Kidney epithelial cell (primary cell): Measurements from ENCODE around the gene EMP3. TPM values are rescaled to one million over a fixed set of nuclear protein-coding genes. Genes with fewer than 3 reads are reported as not detected.
A peak's percentile ranks its signal among the peaks of the same experiment; 100 is the strongest.

Experiments
- DNase-seq: peaks from one replicate; pipeline ENCODE4 v3.0.0-alpha.2; 2010; ENCODE audit warnings: low read depth
- H3K27me3 ChIP-seq: 2 replicates; pipeline ENCODE4 v1.6.0; 2011; ENCODE audit warnings: low read length; ENCODE audit not compliant: control insufficient read depth, insufficient read depth
- H3K36me3 ChIP-seq: 2 replicates; pipeline ENCODE4 v1.5.1; 2011; ENCODE audit warnings: low read length; ENCODE audit not compliant: control insufficient read depth, insufficient read depth
- H3K4me3 ChIP-seq: 2 replicates; pipeline ENCODE4 v1.5.1; 2011; ENCODE audit warnings: low read depth, mild to moderate bottlenecking, control low read depth, low read length
- total RNA-seq: library from RNA; depleted of rRNA; stranded (reverse); fragments of >200 nt; gene quantifications from 2 replicates; pipeline ENCODE4 v1.2.3, GENCODE V29; 2015
- TF ChIP-seq, protein P1 (sequence below): IDR thresholded peaks from 2 replicates; pipeline ENCODE4 v1.5.1; 2011; ENCODE audit warnings: mild to moderate bottlenecking, moderate library complexity, low read length, control low read depth, inconsistent platforms; ENCODE audit not compliant: insufficient read depth, poor library complexity, severe bottlenecking

Gene EMP3
- total RNA-seq, 1 donor from 2014 or later, result 32.5 TPM

DNA sequence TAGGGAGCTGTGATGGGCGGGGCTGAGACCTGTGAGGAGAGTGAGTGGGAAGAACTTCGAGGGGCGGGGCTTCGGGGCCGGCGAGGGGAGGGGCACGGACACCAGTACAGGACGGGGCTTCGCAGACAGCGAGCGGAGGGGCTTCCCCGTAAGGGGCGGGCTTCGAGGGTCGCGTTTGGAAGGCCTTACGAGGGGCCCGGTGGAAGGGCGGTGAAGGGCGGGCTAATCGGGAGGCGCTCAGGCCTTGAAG is 4.1 kb upstream of the EMP3 start:
- no peaks in the 10 kb centered on the region for H3K36me3 ChIP-seq
- H3K4me3 ChIP-seq, result peak overlapping the region; percentile 50
- H3K27me3 ChIP-seq, result no peaks in the 10 kb centered on the region
- DNase-seq, result peak; percentile 65
- TF ChIP-seq, protein P1, sequence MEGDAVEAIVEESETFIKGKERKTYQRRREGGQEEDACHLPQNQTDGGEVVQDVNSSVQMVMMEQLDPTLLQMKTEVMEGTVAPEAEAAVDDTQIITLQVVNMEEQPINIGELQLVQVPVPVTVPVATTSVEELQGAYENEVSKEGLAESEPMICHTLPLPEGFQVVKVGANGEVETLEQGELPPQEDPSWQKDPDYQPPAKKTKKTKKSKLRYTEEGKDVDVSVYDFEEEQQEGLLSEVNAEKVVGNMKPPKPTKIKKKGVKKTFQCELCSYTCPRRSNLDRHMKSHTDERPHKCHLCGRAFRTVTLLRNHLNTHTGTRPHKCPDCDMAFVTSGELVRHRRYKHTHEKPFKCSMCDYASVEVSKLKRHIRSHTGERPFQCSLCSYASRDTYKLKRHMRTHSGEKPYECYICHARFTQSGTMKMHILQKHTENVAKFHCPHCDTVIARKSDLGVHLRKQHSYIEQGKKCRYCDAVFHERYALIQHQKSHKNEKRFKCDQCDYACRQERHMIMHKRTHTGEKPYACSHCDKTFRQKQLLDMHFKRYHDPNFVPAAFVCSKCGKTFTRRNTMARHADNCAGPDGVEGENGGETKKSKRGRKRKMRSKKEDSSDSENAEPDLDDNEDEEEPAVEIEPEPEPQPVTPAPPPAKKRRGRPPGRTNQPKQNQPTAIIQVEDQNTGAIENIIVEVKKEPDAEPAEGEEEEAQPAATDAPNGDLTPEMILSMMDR, result no peak

DNA sequence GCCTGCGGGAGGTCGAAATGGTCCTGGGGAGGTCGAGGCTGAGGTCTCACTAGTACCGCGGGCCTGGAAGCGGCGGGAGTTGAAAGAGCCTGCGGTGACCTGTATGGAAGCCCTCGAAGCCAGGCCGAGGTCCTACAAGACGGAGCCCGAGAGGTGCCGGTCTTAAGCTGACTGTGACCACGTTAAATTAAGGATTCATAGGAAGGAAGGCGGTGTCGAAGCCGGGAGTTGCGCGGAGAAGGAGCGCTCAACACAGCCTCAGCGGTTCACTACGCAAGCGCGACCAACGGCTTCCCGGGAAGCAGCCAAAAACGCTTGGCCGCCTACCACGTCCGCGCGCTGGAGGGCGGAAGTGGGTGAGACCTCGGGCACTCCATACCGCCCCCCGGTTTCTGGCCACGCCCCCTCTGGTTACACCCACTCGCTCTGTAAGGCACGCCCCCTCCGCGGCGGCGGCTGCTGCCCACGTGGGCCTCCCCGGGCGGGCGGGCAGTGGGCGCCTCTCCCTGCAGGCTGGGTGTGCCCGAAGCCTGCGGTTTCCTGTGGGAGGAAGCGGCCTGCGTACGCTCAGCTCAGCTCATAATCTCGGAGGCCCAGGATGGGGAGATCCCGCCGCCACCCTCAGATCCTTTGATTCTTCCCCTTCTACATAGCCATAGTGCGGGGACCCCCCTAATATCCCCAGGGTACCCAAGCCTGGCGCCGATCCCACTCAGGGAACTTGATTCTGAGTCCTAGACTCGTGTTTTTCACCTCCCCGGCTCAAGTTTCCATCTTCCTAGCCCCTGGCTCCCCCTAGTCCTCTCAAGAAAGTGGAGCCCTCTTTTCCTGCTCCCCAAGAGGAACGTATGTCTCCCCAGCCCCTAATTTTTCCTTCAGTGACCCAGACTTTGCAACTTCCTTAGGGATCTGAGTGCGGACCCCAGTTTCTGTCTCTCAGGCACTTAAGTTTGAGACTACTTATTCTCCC is 3.4 kb upstream of the EMP3 start:
- peak; percentile 82 for DNase-seq
- peak overlapping the region; percentile 50 for H3K4me3 ChIP-seq

DNA sequence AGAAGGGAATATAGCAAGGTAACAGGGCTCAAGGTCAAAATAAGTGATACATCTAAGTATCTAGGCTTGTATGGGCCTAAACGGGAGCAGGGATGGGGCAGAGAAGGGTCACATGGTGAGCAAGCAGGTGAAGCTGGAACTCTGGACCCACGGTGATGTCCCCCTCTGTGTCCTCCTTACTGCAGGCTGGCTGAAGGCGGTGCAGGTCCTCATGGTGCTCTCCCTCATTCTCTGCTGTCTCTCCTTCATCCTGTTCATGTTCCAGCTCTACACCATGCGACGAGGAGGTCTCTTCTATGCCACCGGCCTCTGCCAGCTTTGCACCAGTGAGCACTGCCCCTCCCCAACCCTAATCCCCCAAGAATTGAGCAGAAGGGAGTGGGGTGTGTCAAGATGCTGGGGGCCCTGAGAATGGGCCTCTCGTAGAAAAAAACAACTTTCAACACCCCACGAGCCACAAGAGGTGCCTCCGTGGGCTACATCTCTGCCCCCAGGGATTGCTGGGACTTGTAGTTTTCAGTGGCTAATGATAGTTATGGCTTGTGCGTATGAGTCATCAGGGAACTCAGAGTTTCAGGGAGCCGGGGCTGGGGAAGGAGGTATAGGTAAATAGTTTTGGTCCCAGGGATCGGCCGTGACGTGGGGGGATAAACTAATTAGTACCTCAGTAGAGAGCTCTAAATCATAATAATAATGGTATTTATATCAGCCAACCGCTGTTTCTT is 4.0 kb downstream of the EMP3 start:
- H3K36me3 ChIP-seq, result peaks cover 3% of the 10 kb centered on the region

More for the DNA sequence above, 3.4 kb upstream of the EMP3 start:
- no peaks in the 10 kb centered on the region for H3K27me3 ChIP-seq
- no peaks in the 10 kb centered on the region for H3K36me3 ChIP-seq
- TF ChIP-seq, protein P1, result no peak

DNA sequence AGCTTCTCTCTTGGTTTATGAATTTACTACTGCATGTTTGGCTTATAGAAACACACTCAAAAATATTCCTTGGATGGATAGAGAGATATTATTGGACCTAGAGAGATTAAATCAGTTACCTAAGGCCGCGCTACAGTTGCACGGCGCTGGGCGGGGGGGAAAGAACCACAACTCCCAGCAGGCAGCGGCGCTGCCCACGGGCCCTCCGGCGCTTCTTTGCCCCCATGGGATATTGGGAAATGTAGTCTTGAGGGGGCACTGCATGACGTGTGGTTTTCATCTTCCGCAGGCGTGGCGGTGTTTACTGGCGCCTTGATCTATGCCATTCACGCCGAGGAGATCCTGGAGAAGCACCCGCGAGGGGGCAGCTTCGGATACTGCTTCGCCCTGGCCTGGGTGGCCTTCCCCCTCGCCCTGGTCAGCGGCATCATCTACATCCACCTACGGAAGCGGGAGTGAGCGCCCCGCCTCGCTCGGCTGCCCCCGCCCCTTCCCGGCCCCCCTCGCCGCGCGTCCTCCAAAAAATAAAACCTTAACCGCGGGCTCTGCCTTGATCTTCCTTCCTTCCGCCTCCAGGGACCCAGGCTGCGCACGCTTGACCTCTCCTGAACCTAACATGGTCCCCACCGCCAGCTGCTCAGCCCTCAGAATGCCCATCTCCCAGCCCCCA is 4.8 kb downstream of the EMP3 start:
- H3K27me3 ChIP-seq, result no peaks in the 10 kb centered on the region
- H3K4me3 ChIP-seq, result peak overlapping the region; percentile 35
- TF ChIP-seq, protein P1, result no peak
- H3K36me3 ChIP-seq, result peaks cover 3% of the 10 kb centered on the region
- no peak for DNase-seq

More for the DNA sequence above, 4.0 kb downstream of the EMP3 start:
- TF ChIP-seq, protein P1, result no peak
- no peak for DNase-seq
- no peaks in the 10 kb centered on the region for H3K27me3 ChIP-seq
- H3K4me3 ChIP-seq, result no peak overlapping the region

DNA sequence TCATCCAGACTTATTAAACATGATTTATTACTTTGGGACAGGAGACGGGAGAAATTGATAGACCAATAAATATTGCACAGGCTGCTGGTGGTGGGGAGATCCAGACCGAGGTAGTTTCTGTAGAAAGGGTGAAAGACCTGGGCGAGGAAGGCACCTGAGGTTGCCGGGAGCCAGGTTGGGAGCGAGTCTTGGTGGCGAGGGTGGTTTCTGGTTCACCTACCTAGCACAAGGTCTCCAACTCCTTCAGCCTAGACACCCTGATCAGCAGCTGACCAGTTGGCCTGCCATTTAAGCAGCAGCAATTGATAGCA is 7.0 kb downstream of the EMP3 start:
- DNase-seq, result no peak
- no peaks in the 10 kb centered on the region for H3K27me3 ChIP-seq
- TF ChIP-seq, protein P1, result no peak
- peaks cover 3% of the 10 kb centered on the region for H3K36me3 ChIP-seq
- H3K4me3 ChIP-seq, result peak overlapping the region; percentile 16
